H1 (cell line): ENCODE results near the gene GATC. TPM values are rescaled to one million over a fixed set of nuclear protein-coding genes. Genes with fewer than 3 reads are reported as not detected.
A peak's percentile ranks its signal among the peaks of the same experiment; 100 is the strongest.

Source experiments
- CTCF ChIA-PET: fragments of 300-600 bp; sonication (Branson Sonifier 250); formaldehyde crosslinking; loops from one replicate; lab custom pipeline; 2021; ENCODE audit not compliant: partially characterized antibody; lab: Charles Lee
- POLR2A ChIA-PET: fragments of 300-600 bp; sonication (Branson Sonifier 250); formaldehyde crosslinking; loops from one replicate; lab custom pipeline; 2021; ENCODE audit warnings: inconsistent platforms; ENCODE audit not compliant: partially characterized antibody; lab: Charles Lee
- DNase-seq, 2 experiments: peaks; one replicate each; pipeline versions ENCODE4 v3.0.0 to v3.0.0-alpha.2; 2010 to 2022; ENCODE audit warnings: low spot score in 2 of 2, low read depth in 1 of 2, mixed read lengths in 1 of 2
- FAIRE-seq: peaks from 2 replicates; lab custom pipeline; 2011; peaks lifted over from hg19 to GRCh38; lab: Jason Lieb, UNC
- H2AFZ ChIP-seq: 2 replicates; pipeline ENCODE4 v1.8.1; 2012; ENCODE audit warnings: low read length, inconsistent platforms
- H2AK5ac ChIP-seq: 2 replicates; pipeline ENCODE4 v1.6.1; 2013; ENCODE audit warnings: low read depth, low read length
- H2BK120ac ChIP-seq: replicated peaks from 2 replicates; pipeline ENCODE3; 2013; ENCODE audit warnings: low read depth, low read length, inconsistent platforms
- H2BK12ac ChIP-seq: 2 replicates; pipeline ENCODE4 v1.6.1; 2013; ENCODE audit warnings: low read depth, low read length
- H2BK15ac ChIP-seq: 2 replicates; pipeline ENCODE4 v1.6.1; 2013; ENCODE audit warnings: low read length
- H2BK20ac ChIP-seq: 2 replicates; pipeline ENCODE4 v1.6.1; 2013; ENCODE audit warnings: low read length
- H2BK5ac ChIP-seq: 2 replicates; pipeline ENCODE4 v1.6.1; 2013; ENCODE audit warnings: low read depth, low read length
- H3K14ac ChIP-seq: 2 replicates; pipeline ENCODE4 v1.6.1; 2013; ENCODE audit warnings: inconsistent platforms; ENCODE audit not compliant: insufficient read length
- H3K18ac ChIP-seq: 2 replicates; pipeline ENCODE4 v1.6.1; 2013; ENCODE audit warnings: low read length; ENCODE audit errors: extremely low read depth
- H3K23ac ChIP-seq: 2 replicates; pipeline ENCODE4 v1.6.1; 2013; ENCODE audit warnings: inconsistent platforms; ENCODE audit not compliant: insufficient read length
- H3K23me2 ChIP-seq: 2 replicates; pipeline ENCODE4 v1.6.1; 2013; ENCODE audit warnings: low read depth, low read length
- H3K27ac ChIP-seq: 2 replicates; pipeline ENCODE4 v1.6.1; 2011; ENCODE audit warnings: low read depth, low read length, inconsistent platforms
- H3K27me3 ChIP-seq, 4 experiments: replicated peaks in 1 of 4; 1 replicate in 1 of 4; 2 replicates in 3 of 4; pipeline versions ENCODE4 v1.6.1 to v1.8.1; 2011 to 2013; ENCODE audit warnings: low read length in 3 of 4, mild to moderate bottlenecking in 3 of 4, inconsistent platforms in 2 of 4, mixed read lengths in 2 of 4, moderate library complexity in 1 of 4; ENCODE audit not compliant: control insufficient read depth in 3 of 4, insufficient read depth in 3 of 4; ENCODE audit errors: extremely low read depth in 1 of 4
- H3K36me3 ChIP-seq, 4 experiments: 2 replicates each; pipeline versions ENCODE4 v1.6.1 to v1.8.1; 2011 to 2013; ENCODE audit warnings: mild to moderate bottlenecking in 4 of 4, low read length in 3 of 4, moderate library complexity in 2 of 4, control low read depth in 1 of 4, inconsistent platforms in 1 of 4; ENCODE audit not compliant: insufficient read depth in 4 of 4, control insufficient read depth in 2 of 4
- H3K4ac ChIP-seq: replicated peaks from 2 replicates; pipeline ENCODE3; 2013; ENCODE audit warnings: low read length, low read depth, mixed read lengths, inconsistent platforms; ENCODE audit not compliant: insufficient read length
- H3K4me1 ChIP-seq, 4 experiments: replicated peaks in 1 of 4; 1 replicate in 1 of 4; 2 replicates in 3 of 4; pipeline versions ENCODE4 v1.6.1 to v1.8.1; 2011 to 2013; ENCODE audit warnings: low read length in 3 of 4, inconsistent platforms in 2 of 4, mixed read lengths in 1 of 4; ENCODE audit not compliant: insufficient read depth in 4 of 4, control insufficient read depth in 3 of 4
- H3K4me2 ChIP-seq, 2 experiments: 2 replicates each; pipeline versions ENCODE4 v1.6.1 to v1.8.1; 2011 to 2013; ENCODE audit warnings: low read depth in 2 of 2, low read length in 2 of 2, control low read depth in 1 of 2, inconsistent platforms in 1 of 2, mild to moderate bottlenecking in 1 of 2; ENCODE audit not compliant: insufficient read depth in 1 of 2
- H3K4me3 ChIP-seq, 4 experiments: fragments of 200-600, 300-600 bp in 1 of 4; sonication (generic), shearing (Covaris generic), sonication (Bioruptor Twin) in 1 of 4; 2 replicates each; pipeline versions ENCODE4 v1.5.1 to v1.8.1; 2011 to 2016; ENCODE audit warnings: low read length in 4 of 4, low read depth in 3 of 4, control low read depth in 2 of 4, inconsistent platforms in 2 of 4, mild to moderate bottlenecking in 2 of 4, mixed read lengths in 1 of 4, moderate library complexity in 1 of 4; ENCODE audit not compliant: insufficient read depth in 2 of 4; ENCODE audit errors: extremely low read depth in 1 of 4
- H3K56ac ChIP-seq: replicated peaks from 2 replicates; pipeline ENCODE3; 2013; ENCODE audit warnings: low read depth, mild to moderate bottlenecking, mixed read lengths, low read length, inconsistent platforms; ENCODE audit not compliant: insufficient read length
- H3K79me1 ChIP-seq: 2 replicates; pipeline ENCODE4 v1.6.1; 2013; ENCODE audit warnings: low read depth, low read length, control low read depth
- H3K79me2 ChIP-seq, 2 experiments: 2 replicates each; pipeline versions ENCODE4 v1.6.1 to v1.8.1; 2012 to 2013; ENCODE audit warnings: low read length in 2 of 2, mild to moderate bottlenecking in 2 of 2, inconsistent platforms in 1 of 2; ENCODE audit not compliant: insufficient read depth in 2 of 2, control insufficient read depth in 1 of 2
- H3K9ac ChIP-seq, 4 experiments: replicated peaks in 1 of 4; 1 replicate in 1 of 4; 2 replicates in 3 of 4; pipeline versions ENCODE4 v1.6.1 to v1.8.1; 2011 to 2013; ENCODE audit warnings: low read depth in 3 of 4, low read length in 3 of 4, control low read depth in 2 of 4, mild to moderate bottlenecking in 2 of 4, moderate library complexity in 2 of 4, inconsistent platforms in 1 of 4; ENCODE audit errors: extremely low read depth in 1 of 4
- H3K9me3 ChIP-seq, 2 experiments: 2 replicates each; pipeline versions ENCODE4 v1.6.1 to v1.8.1; 2012 to 2013; ENCODE audit warnings: mild to moderate bottlenecking in 2 of 2, moderate library complexity in 2 of 2, control low read depth in 1 of 2, inconsistent platforms in 1 of 2, low read depth in 1 of 2, low read length in 1 of 2, mixed read lengths in 1 of 2; ENCODE audit not compliant: insufficient read depth in 2 of 2
- H4K20me1 ChIP-seq, 2 experiments: replicated peaks in 1 of 2; 2 replicates each; pipeline versions ENCODE3 to v1.8.1; 2011 to 2013; ENCODE audit warnings: inconsistent platforms in 2 of 2, low read length in 2 of 2, mild to moderate bottlenecking in 1 of 2; ENCODE audit not compliant: insufficient read depth in 2 of 2, control insufficient read depth in 1 of 2
- H4K5ac ChIP-seq: 2 replicates; pipeline ENCODE4 v1.6.1; 2013; ENCODE audit warnings: low read length, low read depth, mixed read lengths, inconsistent platforms; ENCODE audit not compliant: insufficient read length
- H4K8ac ChIP-seq: 2 replicates; pipeline ENCODE4 v1.8.0; 2013; ENCODE audit warnings: mild to moderate bottlenecking, moderate library complexity, low read length, inconsistent platforms; ENCODE audit not compliant: insufficient read depth; ENCODE audit errors: extremely low read depth
- H4K91ac ChIP-seq: replicated peaks from 2 replicates; pipeline ENCODE3; 2013; ENCODE audit warnings: low read length, mixed read lengths, inconsistent platforms; ENCODE audit not compliant: insufficient read length
- BACH1 ChIP-seq: IDR thresholded peaks from 2 replicates; pipeline ENCODE4 v1.6.1; 2012; ENCODE audit warnings: low read length, improper control_type of control experiment
- CBX5 ChIP-seq: fragments of 300-800, 300-1000 bp; sonication (generic); IDR thresholded peaks from 2 replicates; pipeline ENCODE4 v1.7.1; 2016; ENCODE audit warnings: antibody characterized with exemption, low read length, low read depth
- CREB1 ChIP-seq: IDR thresholded peaks from 2 replicates; pipeline ENCODE4 v1.6.1; 2012; ENCODE audit warnings: inconsistent platforms
- KDM5A ChIP-seq: fragments of 200-600 bp; IDR thresholded peaks from 2 replicates; pipeline ENCODE4 v1.7.1; 2012; ENCODE audit warnings: mild to moderate bottlenecking, low read length, inconsistent platforms, mixed read lengths
- MAFK ChIP-seq: IDR thresholded peaks from 2 replicates; pipeline ENCODE4 v1.6.1; 2012; ENCODE audit warnings: low read depth, mild to moderate bottlenecking, improper control_type of control experiment, low read length
- RAD21 ChIP-seq, 2 experiments: IDR thresholded peaks in 1 of 2; conservative IDR thresholded peaks in 1 of 2; 2 replicates each; pipeline ENCODE4 v1.6.1; 2011; ENCODE audit warnings: low read depth in 2 of 2, low read length in 2 of 2, improper control_type of control experiment in 1 of 2, inconsistent platforms in 1 of 2, mild to moderate bottlenecking in 1 of 2, moderate library complexity in 1 of 2
- TBP ChIP-seq: IDR thresholded peaks from 2 replicates; pipeline ENCODE4 v1.6.1; 2011; ENCODE audit warnings: low read depth, low read length, improper control_type of control experiment
- TEAD4 ChIP-seq: IDR thresholded peaks from 2 replicates; pipeline ENCODE4 v1.6.1; 2012; ENCODE audit warnings: low read depth, low read length, inconsistent platforms, mixed read lengths
- WGBS, 2 experiments: shearing (Covaris generic) in 1 of 2; methylation state at CpG; one replicate each; pipeline versions ENCODE4 v1.1.6 to v1.1.7; 2013 to 2015; ENCODE audit warnings: low lambda C conversion rate in 2 of 2, mixed read lengths in 2 of 2, inconsistent platforms in 1 of 2, low coverage in 1 of 2, missing lambda C conversion rate in 1 of 2; ENCODE audit not compliant: insufficient replicate concordance in 2 of 2, insufficient coverage in 1 of 2, insufficient read length in 1 of 2; ENCODE audit errors: extremely low coverage in 1 of 2, missing lambda C conversion rate in 1 of 2; 5-methylcytosine and 5-hydroxymethylcytosine counted together
- polyA plus RNA-seq, 7 experiments: library from polyadenylated mRNA; depleted of rRNA in 3 of 7; stranded (reverse) in 5 of 7; unstranded in 2 of 7; fragments of >200 nt in 5 of 7; fragments of 200-250 nt in 2 of 7; gene quantifications; 1 replicate in 5 of 7; 2 replicates in 1 of 7; 4 replicates in 1 of 7; pipeline versions ENCODE4 v1.2.1 to v1.2.3, GENCODE V29; 2011 to 2013; ENCODE audit warnings: missing spikeins in 2 of 7, mixed read lengths in 2 of 7
- total RNA-seq: library from RNA; stranded (reverse); fragmentation: NEBNext Ultra II Directional; extraction: Animal tissue kit (Norgen Biotek cat#: 25700); gene quantifications from 2 replicates; pipeline ENCODE4 v1.2.1, GENCODE V29; 2021
- TF ChIP-seq, protein P1 (sequence below), 3 experiments: IDR thresholded peaks; 1 replicate in 2 of 3; 2 replicates in 1 of 3; pipeline versions ENCODE4 v1.5.1 to v1.6.1; 2011; ENCODE audit warnings: low read length in 3 of 3, mild to moderate bottlenecking in 3 of 3, inconsistent platforms in 2 of 3, low read depth in 1 of 3, moderate library complexity in 1 of 3; ENCODE audit not compliant: insufficient read depth in 1 of 3; ENCODE audit errors: control extremely low read depth in 1 of 3
- TF ChIP-seq, protein P2 (sequence below): IDR thresholded peaks from 2 replicates; pipeline ENCODE4 v1.6.1; 2011; ENCODE audit warnings: low read depth, mild to moderate bottlenecking, low read length; ENCODE audit not compliant: insufficient read depth

The GATC gene
- total and polyA plus RNA-seq, 2 of the 8 experiments (the other 6 are each of a cell fraction or from before 2014, with no cell fraction given), result 13.2 to 30.4 TPM

DNA sequence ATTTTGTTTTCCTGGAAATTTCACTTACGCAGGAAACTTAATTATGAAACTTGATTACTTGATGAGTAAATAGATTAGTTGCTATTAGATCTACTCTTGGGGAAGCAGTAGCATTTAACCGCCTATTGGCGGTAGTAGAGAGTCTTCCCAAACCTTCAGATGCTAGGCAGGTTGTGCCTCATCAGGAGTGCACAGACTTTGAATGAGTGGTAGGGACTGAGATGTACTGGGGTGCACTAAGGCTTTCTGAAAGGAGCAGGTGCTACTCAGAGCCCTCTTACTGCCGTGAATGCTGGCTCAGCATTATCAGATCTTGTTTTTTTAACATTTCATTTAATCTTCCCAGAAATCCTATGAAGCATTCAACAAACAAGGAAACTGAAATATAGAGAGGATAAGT, 7.7 kb downstream of the GATC start:
- ChIA-PET POLR2A (interaction anchor here (0.9 to 19.6 kb wide), 7 partner anchors 11 to 129 kb away, joined by 3 to 365 read pairs (median 4); partner anchors contain the start of gene SRSF9), CTCF (interaction anchor here (0.9 to 11.4 kb wide), 9 partner anchors 10 to 119 kb away, joined by 3 to 152 read pairs (median 5); partner anchors contain the start of gene SRSF9)
- no peak overlapping the region for H3K4ac ChIP-seq
- H4K91ac ChIP-seq, result no peak overlapping the region
- H3K27ac ChIP-seq, result no peak overlapping the region
- no peak overlapping the region for H3K56ac ChIP-seq
- no peak overlapping the region for H2BK5ac ChIP-seq
- no peak overlapping the region for H3K9ac ChIP-seq
- TF ChIP-seq, protein P1, sequence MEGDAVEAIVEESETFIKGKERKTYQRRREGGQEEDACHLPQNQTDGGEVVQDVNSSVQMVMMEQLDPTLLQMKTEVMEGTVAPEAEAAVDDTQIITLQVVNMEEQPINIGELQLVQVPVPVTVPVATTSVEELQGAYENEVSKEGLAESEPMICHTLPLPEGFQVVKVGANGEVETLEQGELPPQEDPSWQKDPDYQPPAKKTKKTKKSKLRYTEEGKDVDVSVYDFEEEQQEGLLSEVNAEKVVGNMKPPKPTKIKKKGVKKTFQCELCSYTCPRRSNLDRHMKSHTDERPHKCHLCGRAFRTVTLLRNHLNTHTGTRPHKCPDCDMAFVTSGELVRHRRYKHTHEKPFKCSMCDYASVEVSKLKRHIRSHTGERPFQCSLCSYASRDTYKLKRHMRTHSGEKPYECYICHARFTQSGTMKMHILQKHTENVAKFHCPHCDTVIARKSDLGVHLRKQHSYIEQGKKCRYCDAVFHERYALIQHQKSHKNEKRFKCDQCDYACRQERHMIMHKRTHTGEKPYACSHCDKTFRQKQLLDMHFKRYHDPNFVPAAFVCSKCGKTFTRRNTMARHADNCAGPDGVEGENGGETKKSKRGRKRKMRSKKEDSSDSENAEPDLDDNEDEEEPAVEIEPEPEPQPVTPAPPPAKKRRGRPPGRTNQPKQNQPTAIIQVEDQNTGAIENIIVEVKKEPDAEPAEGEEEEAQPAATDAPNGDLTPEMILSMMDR (IDR thresholded peaks at IDR 0.05; ENCODE audit: control extremely low read depth in 1 of 3, insufficient read depth in 1 of 3, low read depth in 1 of 3, low read length in 3 of 3), result peak in 2 of 3 experiments; percentile 47 to 71; a peak in 3 of 4 replicates
- no peak for TF ChIP-seq KDM5A
- TF ChIP-seq MAFK, result peak; percentile 26; the same call in 1 of the 2 replicates
- TF ChIP-seq CREB1, result no peak
- TF ChIP-seq, protein P2, sequence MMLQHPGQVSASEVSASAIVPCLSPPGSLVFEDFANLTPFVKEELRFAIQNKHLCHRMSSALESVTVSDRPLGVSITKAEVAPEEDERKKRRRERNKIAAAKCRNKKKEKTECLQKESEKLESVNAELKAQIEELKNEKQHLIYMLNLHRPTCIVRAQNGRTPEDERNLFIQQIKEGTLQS, result no peak
- peak; percentile 42 to 52 for TF ChIP-seq RAD21 (IDR thresholded peaks at IDR 0.05 in 1 of 2, conservative IDR thresholded peaks at IDR 0.05 in 1 of 2; ENCODE audit: low read depth in 2 of 2, low read length in 2 of 2)
- no peak for TF ChIP-seq TEAD4
- no peak for TF ChIP-seq BACH1
- no peak for TF ChIP-seq TBP
- no peak for TF ChIP-seq CBX5
- H3K18ac ChIP-seq, result no peak overlapping the region
- H4K20me1 ChIP-seq, result peaks cover 4% of the 10 kb centered on the region in 2 experiments
- no peak overlapping the region for H2BK120ac ChIP-seq
- H3K27me3 ChIP-seq, result no peaks in the 10 kb centered on the region
- no peak overlapping the region for H2AK5ac ChIP-seq
- H3K79me1 ChIP-seq, result no peaks in the 10 kb centered on the region; the same call in 1 of the 2 replicates
- H3K79me2 ChIP-seq, result peaks cover 0 to 13% of the 10 kb centered on the region in 2 experiments; a peak in 1 of 4 replicates
- H2BK12ac ChIP-seq, result no peak overlapping the region
- no peaks in the 10 kb centered on the region for H3K23me2 ChIP-seq
- H3K23ac ChIP-seq, result no peak overlapping the region
- H3K9me3 ChIP-seq, result no peaks in the 10 kb centered on the region
- WGBS, 2 experiments, result 64% methylated on average over 4 of the region's 4 CpGs; no CpG with 5 or more reads in 1 of the 2 experiments
- H4K5ac ChIP-seq, result no peak overlapping the region
- H3K4me2 ChIP-seq, result no peak overlapping the region
- DNase-seq (no peak), FAIRE-seq (peak; percentile 13)
- no peak overlapping the region for H2BK20ac ChIP-seq
- no peak overlapping the region for H3K14ac ChIP-seq
- H2AFZ ChIP-seq, result no peak overlapping the region
- no peak overlapping the region for H2BK15ac ChIP-seq
- H3K4me1 ChIP-seq, result no peaks in the 10 kb centered on the region; a peak in 1 of 7 replicates
- H4K8ac ChIP-seq, result no peak overlapping the region
- no peak overlapping the region for H3K4me3 ChIP-seq
- peaks cover 10 to 63% (median 31%) of the 10 kb centered on the region in 4 experiments; a peak in 7 of 8 replicates for H3K36me3 ChIP-seq
